HG03460 (cell line): Measurements from ENCODE around the gene NOX5.

Experiments
- ATAC-seq: cut with Tn5 transposase; IDR thresholded peaks from one replicate; pipeline ENCODE4 v1.9.1; 2021; ENCODE audit not compliant: unreplicated experiment

NOX5 gene

GRCh38 chr15:69078638-69079037, 64.1 kb downstream of the NOX5 start:
- no peak for ATAC-seq

DNA sequence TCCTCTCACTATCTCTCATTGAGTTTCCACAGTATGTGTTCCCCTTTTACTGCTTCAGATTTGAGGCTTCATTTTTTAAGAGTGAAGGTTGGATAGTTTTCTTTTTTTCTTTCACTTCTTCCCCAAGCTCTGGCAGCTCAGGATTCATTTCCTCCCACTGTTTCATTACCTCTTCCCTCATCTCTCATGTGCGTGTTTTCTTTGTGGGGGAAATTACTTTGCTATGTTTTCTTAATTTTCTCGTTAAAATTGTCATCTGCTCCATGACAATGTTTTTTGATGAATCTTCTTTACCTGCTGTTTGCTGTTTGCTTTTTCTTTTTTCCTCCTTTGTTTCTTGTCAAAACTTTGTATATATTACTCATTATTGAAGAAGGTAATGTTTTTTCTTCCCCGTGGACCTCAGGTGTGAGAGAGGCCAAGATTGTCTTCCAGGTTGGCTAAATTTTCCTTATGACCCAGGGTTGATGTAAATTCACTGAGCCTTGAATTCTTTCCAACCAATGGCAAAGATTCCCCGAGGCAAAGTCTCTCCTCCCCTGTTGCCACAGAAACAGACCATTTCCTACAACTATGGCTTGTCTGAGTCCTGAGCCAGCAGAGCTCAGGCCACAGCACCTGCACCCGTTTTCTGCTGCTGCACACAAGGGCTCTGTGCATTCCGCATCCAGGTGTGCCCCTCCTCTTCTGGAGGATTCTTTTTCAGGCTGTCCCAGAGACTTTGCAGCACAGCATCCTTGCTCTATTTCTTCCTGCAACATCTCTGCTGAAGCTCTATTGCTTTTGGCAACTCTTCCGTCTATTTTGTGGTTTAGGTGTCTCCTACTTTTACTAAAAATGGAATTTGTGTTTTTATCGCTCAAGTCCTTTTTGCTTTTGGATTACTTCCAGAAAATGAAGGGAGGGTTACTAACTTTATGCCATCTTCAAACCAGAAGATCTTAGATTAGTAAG, 66.1 kb downstream of the NOX5 start:
- no peak for ATAC-seq

GRCh38 chr15:69081310-69082004, 67.0 kb downstream of the NOX5 start:
- ATAC-seq, result no peak

DNA sequence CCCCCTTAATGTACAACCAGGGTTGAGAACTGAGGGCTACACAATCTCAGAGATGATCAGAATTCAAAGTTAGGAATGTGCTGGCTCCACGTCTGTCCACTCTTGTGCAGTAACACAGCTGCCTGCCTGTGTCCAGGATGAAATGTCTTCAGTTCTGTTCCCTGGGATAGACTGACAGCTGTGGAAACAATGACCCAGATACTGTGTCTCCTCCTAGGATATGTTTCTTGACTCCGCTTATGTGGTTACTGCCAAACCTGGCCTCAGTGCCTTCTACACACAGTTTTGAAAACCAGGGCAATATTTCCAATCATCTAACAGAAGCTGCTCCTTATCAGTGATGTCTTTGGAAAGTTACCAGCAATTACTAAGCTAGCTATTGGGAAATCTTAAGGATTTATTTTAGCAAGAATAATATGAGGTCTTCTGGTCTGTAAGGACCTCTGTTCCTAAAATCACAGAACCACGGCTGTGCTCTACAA, 67.6 kb downstream of the NOX5 start:
- ATAC-seq, result no peak

GRCh38 chr15:69082554-69082953, 68.1 kb downstream of the NOX5 start:
- ATAC-seq, result no peak

DNA sequence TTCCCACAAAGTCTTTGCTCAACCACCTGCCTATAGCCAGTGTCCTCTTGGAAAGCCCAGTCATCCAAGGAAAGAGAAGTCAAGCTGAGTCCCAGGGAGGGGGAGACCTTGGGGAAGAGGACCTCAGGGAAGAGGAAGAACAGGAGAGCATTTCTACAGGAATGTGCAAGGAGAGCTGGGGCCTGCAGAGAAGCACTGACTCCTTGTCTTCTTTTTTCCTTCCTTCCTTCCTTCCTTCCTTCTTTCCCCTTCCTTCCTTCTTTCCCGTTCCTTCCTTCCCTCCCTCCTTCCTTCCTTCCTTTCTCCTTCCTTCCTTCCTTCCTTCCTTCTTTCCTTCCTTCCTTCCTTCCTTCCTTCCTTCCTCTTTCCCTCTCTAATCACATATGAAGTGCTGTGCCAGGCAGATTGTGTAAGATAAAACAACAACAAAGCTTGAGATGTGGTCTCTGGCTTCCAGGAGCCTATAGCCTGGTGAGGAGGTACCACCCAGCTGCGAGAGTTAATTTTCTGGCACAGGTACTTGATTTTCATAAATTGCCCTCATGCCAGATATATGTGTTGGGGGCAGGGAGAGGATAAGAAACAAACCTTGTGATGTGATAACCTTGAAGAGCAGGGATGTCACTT, 70.0 kb downstream of the NOX5 start:
- no peak for ATAC-seq

DNA sequence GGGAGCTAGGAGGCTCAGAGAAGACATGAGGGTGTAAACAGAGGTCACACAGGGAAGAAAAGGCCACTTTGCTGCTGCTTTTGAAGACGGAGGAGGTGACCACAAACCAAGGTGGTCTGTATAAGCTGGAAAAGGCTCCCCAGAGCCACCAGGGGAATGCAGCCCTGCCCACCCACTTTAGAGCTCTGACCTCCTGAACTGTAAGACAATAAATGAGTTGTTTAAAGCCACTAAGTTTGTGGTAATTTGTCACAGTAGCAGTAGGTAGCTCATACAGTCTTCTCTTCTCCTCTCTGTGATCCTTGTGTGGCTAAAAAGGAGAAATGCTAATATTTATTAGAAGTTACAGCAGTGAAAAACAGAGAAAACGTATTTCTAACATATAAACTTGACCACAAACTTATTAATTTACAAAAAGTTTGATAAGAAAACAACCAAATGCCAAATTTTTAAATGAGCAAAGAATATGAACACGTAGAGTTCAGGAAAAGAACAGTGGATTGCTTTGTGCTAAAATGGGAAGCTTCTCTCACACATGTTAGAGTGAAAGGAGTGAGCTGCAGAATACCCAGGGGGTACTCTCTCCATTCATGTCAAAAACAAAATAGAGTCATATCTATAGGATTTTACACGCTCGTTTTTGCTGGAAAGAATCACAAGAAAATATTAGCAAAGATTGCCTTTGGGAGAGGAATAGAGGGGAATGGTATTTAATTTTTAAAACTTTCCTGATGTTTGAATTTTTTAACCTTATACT, 71.0 kb downstream of the NOX5 start:
- ATAC-seq, result no peak

DNA sequence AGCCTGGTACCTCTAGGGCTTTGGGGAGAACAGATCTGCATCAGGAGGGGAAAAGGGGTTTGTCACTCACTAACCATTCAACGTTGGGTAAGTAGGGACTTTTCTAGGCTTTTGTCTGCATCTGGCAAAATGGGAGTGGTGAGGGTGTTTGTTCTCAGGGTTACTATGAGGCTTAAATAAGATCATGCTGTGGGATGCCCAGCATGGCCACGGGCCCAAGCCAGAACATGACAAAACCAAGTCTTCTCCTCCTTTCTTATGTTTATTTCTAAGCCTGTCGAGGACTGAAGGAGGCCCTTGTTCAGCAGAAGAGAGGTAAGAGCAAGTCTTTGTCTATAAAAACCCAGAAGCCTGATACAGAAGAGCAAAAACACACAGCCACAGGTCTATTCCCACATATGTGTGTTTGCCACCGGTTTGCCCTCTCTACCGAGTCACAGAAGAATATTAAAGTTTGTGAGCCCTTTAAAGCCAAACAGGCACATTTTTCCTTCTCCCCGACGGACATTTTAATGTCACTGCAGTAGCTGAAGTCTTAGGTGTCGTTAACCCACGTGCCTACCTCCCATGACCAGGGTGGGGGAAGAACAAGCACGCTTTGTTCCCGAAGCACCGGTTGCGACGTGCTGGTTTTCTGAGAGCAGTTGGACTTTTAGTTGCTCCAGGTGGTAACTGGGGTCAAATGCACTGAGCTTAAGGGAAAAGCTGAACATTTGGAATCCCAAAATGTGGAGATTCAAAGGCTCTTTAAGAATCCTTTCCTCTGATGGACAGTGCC, 72.1 kb downstream of the NOX5 start:
- no peak for ATAC-seq

- no peak for ATAC-seq
Observed at GRCh38 chr15:69087366-69087976, 73.0 kb downstream of the NOX5 start.

GRCh38 chr15:69088300-69088965, 73.9 kb downstream of the NOX5 start:
- no peak for ATAC-seq

GRCh38 chr15:69089258-69089657, 74.8 kb downstream of the NOX5 start:
- no peak for ATAC-seq

- ATAC-seq, result no peak
Observed at GRCh38 chr15:69090197-69090948, 75.9 kb downstream of the NOX5 start.

GRCh38 chr15:69091654-69092053, 77.2 kb downstream of the NOX5 start:
- ATAC-seq, result no peak

- no peak for ATAC-seq
Observed at GRCh38 chr15:69092159-69092558, 77.7 kb downstream of the NOX5 start.

DNA sequence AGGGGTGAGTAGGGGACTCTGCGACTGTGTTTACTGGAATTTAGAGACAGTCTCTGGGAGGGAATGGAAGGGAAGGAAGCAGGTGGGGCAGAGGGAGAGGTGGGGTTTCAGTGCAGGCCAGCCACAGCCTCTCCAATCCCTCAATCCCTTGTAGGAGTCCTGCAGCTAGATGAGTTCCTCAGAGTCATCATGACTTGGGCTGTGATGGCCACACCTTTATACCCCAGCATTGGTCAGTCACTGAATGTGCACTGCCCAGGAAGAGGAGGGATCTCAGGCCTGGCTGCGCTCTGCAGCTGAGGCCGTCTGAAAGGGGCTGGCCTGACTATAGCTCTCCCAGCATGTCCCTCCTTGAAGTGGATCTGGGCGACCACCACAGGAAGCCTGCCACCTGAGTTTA, 78.6 kb downstream of the NOX5 start:
- no peak for ATAC-seq

DNA sequence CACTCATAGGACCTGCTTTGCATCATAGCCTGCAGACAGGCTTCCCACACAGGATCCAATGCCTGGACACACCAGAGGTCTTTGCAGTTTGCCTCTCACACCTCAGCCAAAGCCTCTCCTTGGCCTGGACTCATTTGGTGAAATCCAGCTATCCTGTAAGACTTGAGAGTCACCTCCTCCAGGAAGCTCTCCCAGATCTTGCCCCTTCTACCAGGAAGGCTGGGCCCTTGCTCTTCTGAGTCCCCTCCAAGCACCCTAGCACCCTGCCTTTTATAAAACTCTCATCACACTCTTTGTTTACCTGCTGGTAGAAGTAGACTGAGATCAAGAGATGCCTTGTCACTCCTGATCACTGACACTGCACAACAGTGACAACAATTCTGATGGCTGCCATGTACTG, 79.1 kb downstream of the NOX5 start:
- no peak for ATAC-seq

DNA sequence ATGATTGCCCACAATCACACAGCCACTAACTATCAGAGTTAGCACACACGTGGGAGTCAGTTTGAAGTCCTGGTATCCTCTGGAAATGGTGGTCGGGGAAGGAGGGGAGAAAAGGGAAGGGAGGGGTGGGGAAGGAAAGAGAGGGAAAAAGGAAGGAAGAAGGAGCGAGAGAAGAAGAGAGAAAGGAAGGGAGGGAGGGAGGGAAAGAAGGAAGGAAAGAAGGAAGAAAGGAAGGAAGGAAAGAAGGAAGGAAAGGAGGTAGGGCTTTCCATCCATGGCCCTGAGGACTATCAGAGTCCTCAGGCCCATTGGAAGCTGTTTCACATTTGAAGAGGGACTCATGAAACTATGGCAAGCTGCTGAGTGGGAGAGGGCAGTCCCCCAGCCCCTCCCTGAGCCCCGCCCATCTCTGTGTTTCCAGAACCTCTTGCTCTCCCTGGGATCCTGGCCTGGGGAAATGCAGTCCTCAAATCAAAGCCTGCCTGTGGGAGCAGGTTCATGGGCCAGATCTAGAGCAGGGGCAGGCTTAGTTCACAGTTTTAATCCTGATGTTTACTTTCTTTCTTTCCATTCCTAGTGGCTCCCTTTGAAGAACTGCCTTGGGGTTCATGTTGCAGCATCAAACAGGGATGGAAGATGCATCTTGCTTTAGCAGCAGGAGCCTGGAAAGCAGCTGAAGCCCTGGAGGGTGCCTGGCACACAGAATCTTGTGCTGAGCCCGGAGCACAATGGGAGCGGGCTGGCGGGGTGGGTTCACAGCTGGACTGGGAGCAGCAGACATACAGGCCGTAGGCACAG, 79.8 kb downstream of the NOX5 start:
- ATAC-seq, result no peak

- no peak for ATAC-seq
Observed at GRCh38 chr15:69095274-69095673, 80.8 kb downstream of the NOX5 start.
